Endometrial microvascular endothelial cells (primary cell): ENCODE measurements around the gene DACT3. TPM values are rescaled to one million over a fixed set of nuclear protein-coding genes. Genes with fewer than 3 reads are reported as not detected.

Experiments
- in situ Hi-C: cut with HindIII; loops from 2 replicates; pipeline ENCODE4 v1.10.0; 2017; ENCODE audit warnings: low sequenced_read_pairs, low pct_unique_long_range_greater_than_20kb; ENCODE audit errors: inconsistent ontology term
- total RNA-seq: library from RNA; depleted of rRNA; stranded (reverse); fragments of >200 nt; gene quantifications from one replicate; pipeline ENCODE4 v1.2.3, GENCODE V29; 2015; ENCODE audit errors: inconsistent ontology term

DACT3 gene
- 0.19 TPM for total RNA-seq

- in situ Hi-C loops = no loop called here
These were observed at the start of gene DACT3 for GRCh38 chr19:46661020-46661731. TSS of gene DACT3 (minus strand) at chr19:46661182. CDS start at chr19:46661064, 118 bp downstream.

- in situ Hi-C loops = no loop called here
These were observed 49.7 kb upstream of the DACT3 start for GRCh38 chr19:46710687-46711086.

DNA sequence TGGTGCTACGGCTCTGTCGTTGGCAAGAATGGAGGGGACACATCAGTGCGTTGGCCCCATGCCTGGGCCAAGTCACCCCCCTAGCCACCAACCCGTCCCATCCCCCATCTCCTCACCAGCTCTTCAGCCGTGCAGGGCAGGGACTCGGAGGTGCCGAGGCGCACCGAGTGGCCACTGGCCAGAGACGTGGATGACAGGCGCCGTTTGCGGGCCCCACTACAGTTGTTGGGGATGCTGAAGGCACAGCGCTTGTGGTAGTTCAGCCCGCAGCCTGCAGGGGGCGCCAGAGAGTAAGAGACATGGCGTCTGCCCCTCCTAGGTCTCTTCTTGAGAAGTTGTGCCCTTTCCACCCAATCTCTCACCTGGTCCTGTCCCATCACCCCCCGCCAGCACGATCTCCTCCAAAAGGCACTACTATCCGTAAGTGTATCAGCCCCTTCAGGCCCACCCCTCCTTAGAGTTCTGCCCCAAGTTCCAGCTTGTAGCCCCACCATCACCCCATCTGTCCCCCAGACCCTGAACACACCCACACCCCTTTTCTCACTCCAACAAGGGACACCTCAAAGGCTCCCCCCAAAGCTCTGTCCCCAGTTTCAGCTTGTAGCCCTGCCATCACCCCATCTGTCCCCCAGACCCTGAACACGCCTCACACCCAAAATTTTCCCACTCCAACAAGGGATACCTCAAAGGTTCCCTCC, 43.5 kb upstream of the DACT3 start:
- in situ Hi-C loops = no loop called here

DNA sequence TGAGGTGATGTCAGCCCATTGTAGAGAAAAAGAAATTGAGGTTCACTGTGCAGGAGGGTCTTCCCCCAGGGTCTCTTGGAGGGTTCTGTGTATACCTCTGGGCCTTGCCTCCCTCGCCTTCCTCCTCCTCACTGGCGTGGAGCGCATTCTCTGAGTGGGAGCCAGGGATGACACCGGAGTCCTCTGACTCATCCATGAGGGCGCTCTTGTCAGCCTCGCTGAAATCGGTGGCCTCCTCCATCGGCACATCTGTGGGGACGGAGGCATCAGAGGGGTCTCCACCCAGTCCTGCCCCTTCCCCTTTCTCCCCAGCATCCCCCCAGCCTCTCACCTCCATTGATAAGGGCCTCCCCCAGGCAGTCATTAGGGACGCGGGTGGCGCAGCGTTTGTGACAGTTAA, 39.7 kb upstream of the DACT3 start:
- in situ Hi-C loops = no loop called here

- in situ Hi-C loops = no loop called here
These were observed 37.7 kb upstream of the DACT3 start for GRCh38 chr19:46698395-46699321.

- in situ Hi-C loops = no loop called here
These were observed 36.4 kb upstream of the DACT3 start for GRCh38 chr19:46697204-46697960.

DNA sequence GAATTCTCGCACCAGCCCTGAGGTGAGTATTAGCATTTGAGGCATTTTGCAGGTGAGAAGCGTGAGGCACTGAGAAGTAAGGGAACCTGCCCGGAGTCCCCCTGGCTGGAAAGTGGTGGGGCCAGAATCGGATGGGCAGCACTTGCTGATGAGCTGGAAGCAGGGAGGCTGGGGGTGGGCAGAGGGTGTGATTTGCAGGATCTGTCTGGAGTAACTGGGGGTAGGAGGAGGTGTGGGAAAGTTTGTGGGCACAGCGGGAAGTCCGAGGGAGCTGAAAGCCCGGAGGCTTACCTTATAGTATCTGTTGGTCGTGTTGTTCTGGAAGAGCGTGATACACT, 35.9 kb upstream of the DACT3 start:
- in situ Hi-C loops = no loop called here

DNA sequence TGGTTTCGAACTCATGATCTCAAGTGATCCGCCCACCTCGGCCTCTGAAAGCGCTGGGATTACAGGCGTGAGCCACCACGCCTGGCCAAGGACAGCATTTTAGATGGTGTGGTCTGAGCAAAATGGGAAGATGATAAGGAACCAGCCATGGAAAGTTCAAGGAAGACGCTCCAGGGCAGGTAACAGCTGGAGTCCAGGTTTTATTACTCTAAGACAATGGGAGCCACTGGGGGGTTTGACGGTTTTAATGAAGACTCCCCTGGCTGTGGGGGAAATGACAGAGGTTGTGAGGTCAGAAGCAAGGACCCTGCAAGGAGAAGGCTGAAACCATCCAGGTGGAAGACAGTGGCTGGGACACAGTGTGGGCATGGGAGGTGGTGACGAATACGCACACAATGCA, 35.1 kb upstream of the DACT3 start:
- in situ Hi-C loops = no loop called here

GRCh38 chr19:46693760-46694159, 32.8 kb upstream of the DACT3 start:
- in situ Hi-C loops = no loop called here

- in situ Hi-C loops = no loop called here
These were observed 32.1 kb upstream of the DACT3 start for GRCh38 chr19:46692918-46693722.

DNA sequence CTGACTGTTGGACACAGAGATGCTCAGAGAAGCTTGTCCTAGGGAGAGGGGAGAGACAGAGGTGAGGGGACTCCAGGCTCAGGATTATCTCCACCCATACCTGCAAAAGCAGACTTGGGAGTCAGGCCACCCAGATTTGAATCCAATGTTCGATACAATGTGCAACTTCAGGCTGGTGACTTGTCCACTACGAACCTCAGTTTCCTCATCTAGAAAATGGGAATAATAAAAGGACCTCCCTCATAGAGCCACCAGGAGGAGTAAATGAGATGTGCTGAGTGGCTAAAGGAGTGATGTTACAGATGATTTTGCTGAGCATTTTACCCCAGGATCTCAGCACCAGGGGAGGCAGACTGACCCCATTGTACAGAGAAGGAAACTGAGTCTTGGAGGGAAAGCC, 31.0 kb upstream of the DACT3 start:
- in situ Hi-C loops = no loop called here

DNA sequence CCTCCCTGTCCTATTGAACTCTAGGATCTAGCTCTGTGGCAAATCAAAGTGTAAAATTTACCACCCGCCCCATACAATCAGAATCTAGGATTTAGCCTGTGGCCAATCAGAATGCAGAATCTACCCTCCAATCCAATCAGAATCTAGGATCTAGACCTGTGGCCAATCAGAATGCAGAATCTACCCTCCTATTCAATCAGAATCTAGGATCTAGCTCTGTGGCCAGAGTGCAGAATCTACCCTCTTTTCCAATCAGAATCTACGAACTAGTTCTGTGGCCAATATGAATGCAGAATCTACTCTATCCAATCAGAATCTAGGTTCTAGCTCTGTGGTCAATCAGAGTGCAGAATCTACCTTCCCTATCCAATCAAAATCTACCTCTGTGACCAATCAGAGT, 30.1 kb upstream of the DACT3 start:
- in situ Hi-C loops = no loop called here

GRCh38 chr19:46689358-46689757, 28.4 kb upstream of the DACT3 start:
- in situ Hi-C loops = no loop called here

DNA sequence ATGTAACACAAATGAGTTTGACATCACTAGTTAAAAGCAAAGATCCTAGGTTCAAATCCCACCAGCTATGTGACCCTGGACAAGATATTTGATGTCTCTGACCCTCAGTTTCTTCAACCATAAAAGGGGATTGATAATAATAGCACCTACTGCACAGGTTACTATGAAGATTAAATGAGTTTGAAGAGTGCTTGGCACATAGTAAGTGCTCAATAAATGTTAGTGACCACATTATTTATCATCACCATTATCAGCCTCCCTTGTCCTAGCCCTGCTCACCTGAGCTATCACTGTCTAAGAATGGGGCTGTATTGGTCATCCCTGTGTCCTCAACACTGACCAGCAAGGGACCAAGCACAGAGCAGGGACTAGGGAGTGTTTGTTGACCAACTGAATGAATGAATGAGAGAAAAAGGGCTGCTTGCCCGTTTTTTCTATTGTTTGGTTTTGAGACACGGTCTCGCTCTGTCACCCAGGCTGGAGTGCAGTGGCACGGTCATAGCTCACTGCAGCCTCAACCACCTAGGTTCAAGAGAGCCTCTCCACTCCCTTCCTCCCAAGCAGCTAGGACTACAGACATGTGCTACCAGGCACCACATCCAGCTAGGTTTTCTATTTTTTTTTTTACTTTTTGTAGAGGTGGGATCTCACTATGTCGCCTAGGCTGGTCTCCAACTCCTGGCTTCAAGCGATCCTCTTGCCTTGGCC, 26.6 kb upstream of the DACT3 start:
- in situ Hi-C loops = no loop called here

GRCh38 chr19:46685189-46685588, 24.2 kb upstream of the DACT3 start:
- in situ Hi-C loops = no loop called here

GRCh38 chr19:46678110-46678732, 17.2 kb upstream of the DACT3 start:
- in situ Hi-C loops = no loop called here
